Transverse colon (tissue), 4 donors: ENCODE results near the gene CRIP1. TPM values are rescaled to one million over a fixed set of nuclear protein-coding genes. Genes with fewer than 3 reads are reported as not detected.

ENCODE experiments used
- DNase-seq: peaks from one replicate; pipeline ENCODE4 v3.0.0-alpha.2; 2019
- H3K27ac ChIP-seq, 4 donors: fragments of 200-600 bp; sonication (generic); 2 replicates each; pipeline ENCODE4 v1.5.1; 2016 to 2018; ENCODE audit warnings: inconsistent platforms in 4 of 4
- H3K27me3 ChIP-seq: fragments of 200-600 bp; sonication (generic); 2 replicates; pipeline ENCODE4 v1.5.1; 2017; ENCODE audit warnings: inconsistent platforms
- H3K36me3 ChIP-seq, 4 donors: fragments of 200-600 bp; sonication (generic); 2 replicates each; pipeline ENCODE4 v1.5.1; 2017 to 2019; ENCODE audit warnings: inconsistent platforms in 4 of 4
- H3K4me1 ChIP-seq, 4 donors: fragments of 200-600 bp; sonication (generic); 2 replicates each; pipeline ENCODE4 v1.5.1; 2017 to 2020; ENCODE audit warnings: inconsistent platforms in 4 of 4
- H3K4me3 ChIP-seq, 4 donors: fragments of 200-600 bp; sonication (generic); 1 replicate in 1 of 4; 2 replicates in 3 of 4; pipeline versions ENCODE4 v1.5.1 to v1.6.1; 2017 to 2019; ENCODE audit warnings: inconsistent platforms in 4 of 4
- H3K9me3 ChIP-seq, 2 donors: fragments of 200-600 bp; sonication (generic); 2 replicates each; pipeline ENCODE4 v1.5.1; 2017 to 2019; ENCODE audit warnings: inconsistent platforms in 2 of 2
- EP300 ChIP-seq: sonication (generic); formaldehyde crosslinking; IDR thresholded peaks from one replicate; pipeline ENCODE4 v1.6.1; 2017; ENCODE audit warnings: antibody characterized with exemption, low read depth
- POLR2A ChIP-seq: fragments of 450-650 bp; IDR thresholded peaks from one replicate; pipeline ENCODE4 v1.6.1; 2016; ENCODE audit warnings: antibody characterized with exemption, mild to moderate bottlenecking, moderate library complexity
- POLR2AphosphoS5 ChIP-seq, 3 donors: sonication (generic); formaldehyde crosslinking; IDR thresholded peaks; one replicate each; pipeline ENCODE4 v1.6.1; 2016; ENCODE audit warnings: antibody characterized with exemption in 3 of 3
- WGBS, 2 donors: methylation state at CpG; one replicate each; pipeline ENCODE4 v1.1.5; 2018; ENCODE audit warnings: low coverage in 1 of 2; 5-methylcytosine and 5-hydroxymethylcytosine counted together
- in situ Hi-C, 4 donors: fragments of 200-750 bp; cut with MboI; loops; one replicate each; pipeline versions ENCODE4 v1.15.0 to v1.15.1; 2017; ENCODE audit warnings: low sequenced_read_pairs in 3 of 4, low pct_ligation_motif_present in 1 of 4, low pct_unique_long_range_greater_than_20kb in 1 of 4
- intact Hi-C: fragments of 100-400 bp; cut with DNase I; formaldehyde crosslinking; loops from one replicate; pipeline ENCODE4 v1.15.1; 2023; ENCODE audit warnings: low total_unique reads
- total RNA-seq, 4 donors: library from RNA; depleted of rRNA; stranded (reverse); fragments of >200 nt; gene quantifications; one replicate each; pipeline ENCODE4 v1.1.0, GENCODE V29; 2016
- TF ChIP-seq, protein P1 (sequence below), 5 experiments: fragments of 200-600 bp in 3 of 5; fragments of 450-650 bp in 2 of 5; sonication (generic) in 3 of 5; IDR thresholded peaks; 1 replicate in 2 of 5; 2 replicates in 3 of 5; pipeline ENCODE4 v1.5.1; 2016 to 2017; ENCODE audit warnings: antibody characterized with exemption in 5 of 5, inconsistent platforms in 3 of 5, mild to moderate bottlenecking in 2 of 5, moderate library complexity in 1 of 5

CRIP1 gene
- total RNA-seq, 4 donors from 2014 or later, result 16.9 to 246 (median 63.0) TPM; not detected in 1

DNA sequence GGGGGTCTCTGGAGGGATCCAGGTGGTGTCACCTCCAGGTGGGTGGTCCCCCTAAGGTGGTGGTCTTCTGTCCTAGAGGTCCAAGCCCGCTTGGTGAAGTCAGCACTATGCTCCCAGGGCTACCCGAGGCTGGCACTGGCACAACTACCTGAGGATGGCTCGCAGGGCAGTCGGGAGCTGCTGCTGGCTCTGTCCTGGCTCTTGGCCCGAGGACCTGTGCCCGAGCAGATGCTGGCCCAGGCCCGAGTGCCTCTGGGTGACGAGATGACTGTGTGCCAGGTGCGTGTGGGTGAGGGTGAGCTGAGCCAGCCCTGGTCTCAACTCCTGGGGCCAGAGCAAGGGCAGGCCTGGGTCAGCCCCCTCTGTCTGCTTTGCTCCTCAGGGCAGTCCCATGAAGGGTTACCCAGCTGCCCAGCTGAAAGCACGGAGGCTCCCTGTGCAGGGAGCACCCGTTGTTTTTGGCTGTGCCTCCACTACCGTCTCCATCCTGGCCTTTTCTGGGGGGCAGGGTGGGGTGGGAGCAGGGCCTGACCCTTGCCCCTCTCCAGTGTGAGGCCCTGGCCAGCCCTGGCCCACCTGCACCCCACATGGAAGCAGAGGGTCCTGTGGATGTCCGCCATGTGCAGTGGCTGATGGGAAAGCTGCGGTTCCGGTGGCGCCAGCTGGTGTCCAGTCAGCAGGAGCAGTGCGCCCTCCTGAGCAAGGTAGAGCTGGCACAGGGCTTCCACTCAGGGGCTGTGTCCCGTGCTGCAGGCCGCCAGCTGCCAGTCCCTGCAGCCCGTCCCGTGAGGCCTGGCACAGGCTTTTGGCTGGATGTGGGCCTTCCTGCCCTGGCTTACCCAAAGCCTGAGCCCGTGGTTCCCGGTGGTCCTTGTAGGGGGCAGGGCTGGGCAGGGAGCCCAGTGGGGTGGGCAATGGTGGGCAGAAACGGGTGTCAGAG is 5.6 kb downstream of the CRIP1 start:
- in situ Hi-C loops (no loop called here), intact Hi-C loops (no loop called here)
- TF ChIP-seq, protein P1, sequence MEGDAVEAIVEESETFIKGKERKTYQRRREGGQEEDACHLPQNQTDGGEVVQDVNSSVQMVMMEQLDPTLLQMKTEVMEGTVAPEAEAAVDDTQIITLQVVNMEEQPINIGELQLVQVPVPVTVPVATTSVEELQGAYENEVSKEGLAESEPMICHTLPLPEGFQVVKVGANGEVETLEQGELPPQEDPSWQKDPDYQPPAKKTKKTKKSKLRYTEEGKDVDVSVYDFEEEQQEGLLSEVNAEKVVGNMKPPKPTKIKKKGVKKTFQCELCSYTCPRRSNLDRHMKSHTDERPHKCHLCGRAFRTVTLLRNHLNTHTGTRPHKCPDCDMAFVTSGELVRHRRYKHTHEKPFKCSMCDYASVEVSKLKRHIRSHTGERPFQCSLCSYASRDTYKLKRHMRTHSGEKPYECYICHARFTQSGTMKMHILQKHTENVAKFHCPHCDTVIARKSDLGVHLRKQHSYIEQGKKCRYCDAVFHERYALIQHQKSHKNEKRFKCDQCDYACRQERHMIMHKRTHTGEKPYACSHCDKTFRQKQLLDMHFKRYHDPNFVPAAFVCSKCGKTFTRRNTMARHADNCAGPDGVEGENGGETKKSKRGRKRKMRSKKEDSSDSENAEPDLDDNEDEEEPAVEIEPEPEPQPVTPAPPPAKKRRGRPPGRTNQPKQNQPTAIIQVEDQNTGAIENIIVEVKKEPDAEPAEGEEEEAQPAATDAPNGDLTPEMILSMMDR (IDR thresholded peaks at IDR 0.05), result no peak
- no peak for TF ChIP-seq EP300
- TF ChIP-seq POLR2AphosphoS5 (IDR thresholded peaks at IDR 0.05), result no peak
- TF ChIP-seq POLR2A, result no peak
- WGBS, 2 donors, result 89% methylated on average over 24 of the region's 24 CpGs; no CpG with 5 or more reads in 1 of the 2 donors
- Histone ChIP-seq H3K9me3 (no peaks in the 10 kb centered on the region), H3K4me3 (no peak overlapping the region), H3K27me3 (peaks cover 2% of the 10 kb centered on the region), H3K27ac (peak overlapping the region in 3 of 4 donors; percentile 93 to 99 (median 99)), H3K4me1 (peaks cover 14 to 39% (median 33%) of the 10 kb centered on the region in 4 donors), H3K36me3 (no peaks in the 10 kb centered on the region)
- no peak for DNase-seq

DNA sequence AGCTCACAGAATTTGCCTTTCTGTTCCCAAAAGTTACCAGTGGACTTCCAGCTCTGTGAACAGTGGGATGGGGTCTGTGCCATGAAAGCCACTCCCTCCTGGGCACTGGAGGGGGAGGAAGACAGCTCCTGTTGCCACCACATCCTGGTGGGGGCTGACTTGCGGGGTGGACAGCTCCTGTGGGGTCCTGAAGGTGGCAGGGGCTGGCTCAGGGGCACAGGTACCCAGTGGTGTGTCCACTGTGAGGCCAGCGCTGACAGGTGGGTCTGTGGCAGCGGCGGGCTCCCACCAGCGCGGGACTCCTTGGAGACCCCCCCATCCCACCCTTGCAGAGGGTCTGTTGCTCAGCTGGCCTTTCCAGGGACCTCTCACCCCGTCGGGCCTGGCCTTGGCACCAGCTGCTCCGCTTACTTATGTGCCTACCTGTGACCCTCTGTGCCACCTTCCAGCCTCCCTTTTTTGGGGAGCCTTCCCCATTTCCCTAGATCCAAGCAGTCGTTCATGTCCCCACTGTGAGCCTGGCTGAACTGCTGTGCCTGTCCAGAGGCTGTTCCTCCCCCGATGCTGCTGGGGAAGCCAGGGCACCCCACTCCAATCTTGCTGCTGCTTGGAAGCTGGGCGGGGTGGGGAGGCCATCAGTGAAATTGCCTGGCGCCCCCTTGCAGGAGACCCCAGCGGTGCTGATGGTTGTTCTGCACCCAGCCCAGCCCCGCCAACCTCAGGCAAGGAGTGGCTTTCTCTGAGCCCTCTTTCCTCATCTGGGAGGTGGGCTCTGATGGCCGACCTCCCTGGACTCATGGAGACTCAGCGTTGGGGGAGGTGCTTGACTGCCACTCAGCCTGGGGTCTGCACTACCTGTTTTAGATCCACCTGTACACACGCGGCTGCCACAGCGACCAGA is 6.5 kb downstream of the CRIP1 start:
- WGBS, 2 donors, result 95% methylated on average over 14 of the region's 20 CpGs; no CpG with 5 or more reads in 1 of the 2 donors
- H3K4me1 ChIP-seq, result peaks cover 14 to 30% (median 24%) of the 10 kb centered on the region in 4 donors
- no peak overlapping the region for H3K27ac ChIP-seq
- in situ Hi-C loops, result no loop called here
- H3K27me3 ChIP-seq, result no peaks in the 10 kb centered on the region
- no peaks in the 10 kb centered on the region for H3K9me3 ChIP-seq
- TF ChIP-seq, protein P1 (IDR thresholded peaks at IDR 0.05), result no peak
- TF ChIP-seq POLR2AphosphoS5 (IDR thresholded peaks at IDR 0.05), result no peak
- no peak for TF ChIP-seq POLR2A
- TF ChIP-seq EP300, result no peak
- intact Hi-C loops, result no loop called here
- no peaks in the 10 kb centered on the region for H3K36me3 ChIP-seq
- H3K4me3 ChIP-seq, result no peak overlapping the region
- DNase-seq, result no peak

DNA sequence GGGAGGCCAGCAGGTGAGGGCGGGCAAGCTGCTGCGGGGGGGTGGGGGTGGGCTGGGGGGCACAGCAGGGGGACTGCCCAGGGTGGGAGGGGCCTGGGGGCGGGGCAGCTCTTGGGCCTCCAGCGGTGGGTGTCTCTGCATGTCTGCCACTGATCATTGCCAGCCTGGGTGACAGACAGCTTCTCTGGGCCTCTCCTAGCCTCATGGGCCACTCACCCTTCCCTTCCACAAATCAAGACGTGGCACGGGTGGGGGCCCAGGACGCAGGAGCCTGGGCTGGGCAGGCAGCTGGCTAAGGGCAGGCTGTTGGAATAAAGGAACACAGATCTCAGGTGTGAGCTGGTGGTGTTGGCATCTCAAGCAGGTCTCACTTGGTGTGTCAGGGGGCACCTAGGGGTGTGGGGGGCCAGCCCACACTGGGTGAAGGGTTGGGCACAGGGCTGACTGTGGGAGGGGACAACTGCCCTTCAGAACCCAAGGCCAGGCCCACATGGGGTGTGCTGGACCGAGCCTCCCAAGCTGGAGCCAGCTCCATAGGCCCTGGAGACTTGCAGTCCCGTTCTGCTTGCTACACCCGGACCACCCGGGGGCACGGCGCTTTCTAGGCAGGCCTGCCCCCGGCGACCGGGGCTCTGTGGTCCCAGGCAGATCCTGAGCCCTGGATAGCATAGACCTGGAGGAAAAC is 7.4 kb downstream of the CRIP1 start:
- TF ChIP-seq POLR2A (no peak), EP300 (no peak), POLR2AphosphoS5 (IDR thresholded peaks at IDR 0.05) (no peak)
- TF ChIP-seq, protein P1 (IDR thresholded peaks at IDR 0.05), result no peak
- H3K27me3 ChIP-seq, result no peaks in the 10 kb centered on the region
- H3K36me3 ChIP-seq, result no peaks in the 10 kb centered on the region
- no peak for DNase-seq
- H3K4me3 ChIP-seq, result no peak overlapping the region
- intact Hi-C loops, result no loop called here
- H3K4me1 ChIP-seq, result peaks cover 6 to 22% (median 15%) of the 10 kb centered on the region in 4 donors
- no peak overlapping the region for H3K27ac ChIP-seq
- in situ Hi-C loops, result no loop called here
- no peaks in the 10 kb centered on the region for H3K9me3 ChIP-seq
- WGBS, 2 donors, result 91% methylated on average over 8 of the region's 16 CpGs; no CpG with 5 or more reads in 1 of the 2 donors
